Activated T-cell treated with anti-CD3 and anti-CD28 coated beads, Interleukin-2, amount 50 U/mL, for 4 hours (primary cell): ENCODE measurements around the gene FBXO22. TPM values are rescaled to one million over a fixed set of nuclear protein-coding genes. Genes with fewer than 3 reads are reported as not detected.
"Not testable (repeated sequence)": the region's sequence is repeated elsewhere in the genome, so short reads cannot be mapped to it uniquely, and the experiment has no call there.

Experiments
- ATAC-seq, 2 donors: fragments of 200-7000 bp; cut with Tn5 transposase; one replicate each; pipeline ENCODE4 v1.10.0; 2021
- DNase-seq: peaks from one replicate; pipeline ENCODE4 v3.0.0-alpha.2; 2020
- H3K27me3 Mint-ChIP-seq: one replicate; pipeline ENCODE4 v1.8.0; 2021; ENCODE audit warnings: low read depth, mixed read lengths
- H3K36me3 Mint-ChIP-seq: one replicate; pipeline ENCODE4 v1.8.0; 2022; ENCODE audit warnings: mixed read lengths; ENCODE audit not compliant: insufficient read depth
- H3K4me1 Mint-ChIP-seq: one replicate; pipeline ENCODE4 v1.8.0; 2021; ENCODE audit warnings: low read depth, mixed read lengths
- H3K4me3 Mint-ChIP-seq: one replicate; pipeline ENCODE4 v1.8.0; 2021; ENCODE audit warnings: mild to moderate bottlenecking, moderate library complexity, mixed read lengths
- H3K9me3 Mint-ChIP-seq: one replicate; pipeline ENCODE4 v1.8.0; 2021; ENCODE audit warnings: mixed read lengths
- total RNA-seq, 3 donors: library from RNA; stranded (reverse); gene quantifications; one replicate each; pipeline ENCODE4 v1.2.1, GENCODE V29; 2021

The FBXO22 gene
- total RNA-seq, 3 donors from 2014 or later = 30.1 to 36.2 (median 35.7) TPM

DNA sequence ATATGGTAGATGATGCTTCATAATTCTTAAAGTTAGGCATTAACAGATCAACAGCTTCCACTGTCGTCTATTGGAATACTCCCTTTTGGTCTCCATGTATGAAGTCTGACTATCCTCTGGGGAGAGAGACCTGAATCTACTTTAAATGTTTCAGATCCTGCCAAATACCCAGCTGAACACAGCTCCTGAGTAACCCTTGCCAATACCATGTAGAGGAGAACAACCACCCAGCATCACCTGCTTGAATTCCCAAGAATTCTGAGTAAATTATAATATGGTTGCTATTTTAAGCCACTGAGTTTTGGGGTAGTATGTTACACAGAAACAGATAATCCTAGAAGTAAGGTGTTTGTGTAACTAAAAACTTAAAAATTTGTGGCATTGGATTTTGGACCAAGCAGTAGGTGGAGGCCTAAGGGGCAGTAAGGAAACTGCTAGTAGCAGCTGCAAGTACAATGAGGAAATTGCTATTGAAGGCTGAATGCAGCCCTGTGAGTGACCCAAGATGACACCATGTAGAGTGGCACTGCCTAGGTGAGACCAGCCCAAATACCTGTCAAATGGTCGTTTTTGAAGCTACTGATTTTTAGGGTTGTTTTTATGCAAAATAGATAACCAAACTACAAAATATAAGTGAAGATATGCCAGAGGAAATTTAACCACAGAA is 77.6 kb downstream of the FBXO22 start:
- Mint-ChIP-seq H3K4me1 (no peaks in the 10 kb centered on the region), H3K9me3 (no peaks in the 10 kb centered on the region), H3K27me3 (peaks cover 31% of the 10 kb centered on the region), H3K4me3 (no peak overlapping the region), H3K36me3 (no peaks in the 10 kb centered on the region)
- ATAC-seq = no peak
- no peak for DNase-seq

DNA sequence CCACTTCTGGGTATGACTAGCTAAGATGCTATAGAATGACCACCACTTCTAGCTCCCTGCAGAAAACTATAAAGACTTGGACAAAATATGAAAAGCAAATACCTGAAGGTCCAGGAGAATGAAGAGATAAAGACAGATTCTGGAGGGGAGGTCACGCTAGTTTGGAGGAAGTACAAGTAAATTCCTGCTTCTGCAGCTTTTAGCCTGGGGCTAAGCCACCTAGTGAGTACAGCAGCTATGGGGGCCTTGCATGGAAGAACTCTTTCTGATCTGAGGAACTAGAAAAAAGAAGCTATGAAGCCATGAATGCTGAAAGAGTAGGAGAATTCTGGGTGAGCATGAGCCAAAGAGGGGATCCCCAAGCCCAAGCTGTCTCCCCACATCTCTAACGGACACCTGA is 78.8 kb downstream of the FBXO22 start:
- H3K27me3 Mint-ChIP-seq = peaks cover 26% of the 10 kb centered on the region
- no peaks in the 10 kb centered on the region for H3K36me3 Mint-ChIP-seq
- ATAC-seq (no peak), DNase-seq (no peak)
- H3K4me3 Mint-ChIP-seq = no peak overlapping the region
- no peaks in the 10 kb centered on the region for H3K4me1 Mint-ChIP-seq
- no peaks in the 10 kb centered on the region for H3K9me3 Mint-ChIP-seq

DNA sequence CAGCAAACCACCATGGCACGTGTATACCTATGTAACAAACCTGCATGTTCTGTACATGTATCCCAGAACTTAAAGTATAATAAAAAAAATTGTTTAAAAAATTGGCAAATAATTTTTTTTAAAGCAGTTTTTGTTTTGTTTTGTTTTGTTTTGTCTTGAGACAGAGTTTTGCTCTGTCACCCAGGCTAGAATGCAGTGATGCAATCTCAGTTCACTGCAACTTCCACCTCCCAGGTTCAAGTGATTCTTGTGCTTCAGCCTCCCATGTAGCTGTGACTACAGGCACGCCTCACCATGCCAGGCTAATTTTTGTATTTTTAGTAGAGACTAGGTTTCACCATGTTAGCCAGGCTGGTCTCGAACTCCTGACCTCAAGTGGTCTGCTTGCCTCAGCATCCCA is 81.0 kb downstream of the FBXO22 start:
- H3K4me3 Mint-ChIP-seq, H3K36me3 Mint-ChIP-seq, ATAC-seq, H3K4me1 Mint-ChIP-seq, DNase-seq, H3K9me3 Mint-ChIP-seq: not testable (repeated sequence)
- H3K27me3 Mint-ChIP-seq = peaks cover 11% of the 10 kb centered on the region

DNA sequence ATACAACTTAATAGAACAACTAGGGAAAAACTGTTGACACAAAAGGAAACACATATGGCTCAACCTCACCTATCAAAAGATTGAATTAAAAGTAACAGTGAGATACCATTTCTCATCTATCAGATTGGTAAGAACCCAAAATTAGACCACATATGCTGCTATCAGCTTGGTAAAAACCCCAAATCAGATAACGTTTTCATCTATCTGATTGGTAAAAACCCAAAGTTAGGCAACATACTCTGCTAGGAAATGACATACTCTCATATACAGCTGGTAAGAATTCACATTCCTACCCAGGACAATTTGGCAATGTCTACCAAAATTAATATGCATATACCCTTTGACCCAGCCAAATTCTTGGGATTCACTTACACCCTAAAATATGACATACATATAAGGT is 82.3 kb downstream of the FBXO22 start:
- no peaks in the 10 kb centered on the region for H3K9me3 Mint-ChIP-seq
- DNase-seq (no peak), ATAC-seq (no peak)
- no peaks in the 10 kb centered on the region for H3K4me1 Mint-ChIP-seq
- no peak overlapping the region for H3K4me3 Mint-ChIP-seq
- no peaks in the 10 kb centered on the region for H3K36me3 Mint-ChIP-seq
- H3K27me3 Mint-ChIP-seq = peaks cover 4% of the 10 kb centered on the region

DNA sequence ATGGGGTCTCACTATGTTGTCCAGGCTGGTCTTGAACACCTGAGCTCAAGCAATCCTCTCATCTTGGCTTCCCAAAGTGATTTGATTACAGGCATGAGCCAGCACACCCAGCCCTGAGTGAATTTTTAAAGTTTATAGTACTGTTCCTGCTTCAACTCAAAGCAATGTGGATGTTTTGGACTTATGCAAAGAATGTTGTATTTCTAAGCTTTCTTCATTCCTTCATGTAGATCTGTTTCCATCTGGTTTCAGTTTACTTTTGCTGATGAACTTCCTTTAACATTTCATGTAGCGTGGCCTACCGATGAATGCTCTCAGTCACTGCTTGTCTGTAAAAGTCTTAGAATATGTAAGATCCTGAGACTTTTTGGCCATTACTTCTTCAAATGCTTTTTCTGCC is 85.4 kb downstream of the FBXO22 start:
- Mint-ChIP-seq H3K36me3 (no peaks in the 10 kb centered on the region), H3K4me3 (no peak overlapping the region), H3K4me1 (no peaks in the 10 kb centered on the region), H3K27me3 (peaks cover 8% of the 10 kb centered on the region), H3K9me3 (peaks cover 3% of the 10 kb centered on the region)
- ATAC-seq = no peak
- no peak for DNase-seq

DNA sequence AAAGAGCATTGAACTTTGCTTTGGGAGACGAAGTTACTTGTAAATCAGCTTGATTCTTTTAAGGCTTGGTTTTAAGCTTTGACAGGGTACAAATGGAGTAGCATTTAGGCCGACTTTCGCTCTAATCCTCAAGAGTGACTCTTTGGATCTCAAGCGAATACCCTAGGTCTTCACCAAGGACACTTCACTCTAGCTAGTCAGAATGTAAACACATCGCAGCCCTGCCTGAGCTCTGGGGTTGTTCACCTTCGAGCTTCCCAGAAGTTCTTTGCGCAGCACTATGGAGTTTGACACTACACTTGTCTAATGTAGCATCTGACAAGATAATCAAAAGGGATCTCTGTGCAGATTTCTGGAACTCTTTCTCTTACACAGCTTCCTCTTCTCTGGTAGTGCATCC is 86.2 kb downstream of the FBXO22 start:
- DNase-seq (no peak), ATAC-seq (no peak)
- Mint-ChIP-seq H3K36me3 (peaks cover 2% of the 10 kb centered on the region), H3K4me1 (no peaks in the 10 kb centered on the region), H3K9me3 (peaks cover 3% of the 10 kb centered on the region), H3K4me3 (no peak overlapping the region), H3K27me3 (peaks cover 15% of the 10 kb centered on the region)

Other genes with a start within 250 kb of the FBXO22 start
- gene CSPG4, start 191.0 kb upstream of the FBXO22 start, total RNA-seq = under 1 TPM in 1 of 3 donors, not detected in 2; 0.03 TPM
- 10 to 100 TPM; 11.8 to 14.2 (median 13.3) TPM for gene UBE2Q2, start 60.4 kb upstream of the FBXO22 start, total RNA-seq
- under 1 TPM in 2 of 3 donors, not detected in 1; 0.20 to 0.41 TPM for gene NRG4, start 108.5 kb downstream of the FBXO22 start, total RNA-seq
- under 1 TPM in 2 of 3 donors, not detected in 1; 0.11 to 0.13 TPM for gene TMEM266, start 156.1 kb downstream of the FBXO22 start, total RNA-seq